GM12801 (cell line): Measurements from ENCODE around the gene ATP1B3.

Experiments used
- TF ChIP-seq, protein P1 (sequence below): IDR thresholded peaks from one replicate; pipeline ENCODE4 v1.5.1; 2011; ENCODE audit warnings: control low read depth; ENCODE audit not compliant: insufficient read length; ENCODE audit errors: extremely low read depth

ATP1B3 gene

DNA sequence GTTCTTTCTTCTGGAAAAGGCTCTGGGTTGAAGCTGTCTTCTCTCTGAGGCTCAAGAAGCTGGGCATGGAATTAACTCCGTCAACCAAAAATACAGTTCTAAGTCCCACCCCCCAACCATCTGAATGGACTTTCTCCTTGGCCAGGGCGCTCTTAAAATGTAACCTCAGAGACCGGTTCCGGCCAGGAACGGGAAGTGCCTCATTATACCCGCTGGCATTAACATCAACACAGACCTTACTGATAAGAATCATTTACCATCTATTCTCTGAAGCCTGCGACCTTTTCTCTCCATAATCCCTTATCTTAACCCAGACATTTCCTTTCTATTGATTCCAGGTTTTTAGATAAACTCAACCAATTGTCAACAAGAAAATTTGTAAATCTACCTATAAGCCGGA lies 64.7 kb downstream of the ATP1B3 start:
- TF ChIP-seq, protein P1, sequence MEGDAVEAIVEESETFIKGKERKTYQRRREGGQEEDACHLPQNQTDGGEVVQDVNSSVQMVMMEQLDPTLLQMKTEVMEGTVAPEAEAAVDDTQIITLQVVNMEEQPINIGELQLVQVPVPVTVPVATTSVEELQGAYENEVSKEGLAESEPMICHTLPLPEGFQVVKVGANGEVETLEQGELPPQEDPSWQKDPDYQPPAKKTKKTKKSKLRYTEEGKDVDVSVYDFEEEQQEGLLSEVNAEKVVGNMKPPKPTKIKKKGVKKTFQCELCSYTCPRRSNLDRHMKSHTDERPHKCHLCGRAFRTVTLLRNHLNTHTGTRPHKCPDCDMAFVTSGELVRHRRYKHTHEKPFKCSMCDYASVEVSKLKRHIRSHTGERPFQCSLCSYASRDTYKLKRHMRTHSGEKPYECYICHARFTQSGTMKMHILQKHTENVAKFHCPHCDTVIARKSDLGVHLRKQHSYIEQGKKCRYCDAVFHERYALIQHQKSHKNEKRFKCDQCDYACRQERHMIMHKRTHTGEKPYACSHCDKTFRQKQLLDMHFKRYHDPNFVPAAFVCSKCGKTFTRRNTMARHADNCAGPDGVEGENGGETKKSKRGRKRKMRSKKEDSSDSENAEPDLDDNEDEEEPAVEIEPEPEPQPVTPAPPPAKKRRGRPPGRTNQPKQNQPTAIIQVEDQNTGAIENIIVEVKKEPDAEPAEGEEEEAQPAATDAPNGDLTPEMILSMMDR, result no peak

DNA sequence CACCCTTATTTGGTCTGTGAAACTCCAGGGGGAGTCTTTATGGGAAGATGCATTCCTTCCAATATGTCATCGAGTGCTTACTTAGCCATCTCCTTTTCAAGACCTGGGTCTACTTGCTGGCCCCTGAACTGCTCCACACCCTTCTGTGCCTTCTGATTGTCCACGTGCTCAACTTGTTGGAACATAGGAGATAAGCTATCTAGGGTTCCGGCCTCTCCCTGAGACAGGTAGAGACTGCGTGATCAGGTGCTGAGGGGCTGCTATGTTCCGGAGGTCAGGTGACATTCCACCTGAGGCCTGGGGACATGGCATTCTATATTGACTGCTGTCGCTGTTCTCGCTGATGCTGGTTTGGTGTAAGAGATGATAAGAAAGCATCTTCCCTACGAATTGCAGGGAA lies 65.6 kb downstream of the ATP1B3 start:
- TF ChIP-seq, protein P1, result no peak

DNA sequence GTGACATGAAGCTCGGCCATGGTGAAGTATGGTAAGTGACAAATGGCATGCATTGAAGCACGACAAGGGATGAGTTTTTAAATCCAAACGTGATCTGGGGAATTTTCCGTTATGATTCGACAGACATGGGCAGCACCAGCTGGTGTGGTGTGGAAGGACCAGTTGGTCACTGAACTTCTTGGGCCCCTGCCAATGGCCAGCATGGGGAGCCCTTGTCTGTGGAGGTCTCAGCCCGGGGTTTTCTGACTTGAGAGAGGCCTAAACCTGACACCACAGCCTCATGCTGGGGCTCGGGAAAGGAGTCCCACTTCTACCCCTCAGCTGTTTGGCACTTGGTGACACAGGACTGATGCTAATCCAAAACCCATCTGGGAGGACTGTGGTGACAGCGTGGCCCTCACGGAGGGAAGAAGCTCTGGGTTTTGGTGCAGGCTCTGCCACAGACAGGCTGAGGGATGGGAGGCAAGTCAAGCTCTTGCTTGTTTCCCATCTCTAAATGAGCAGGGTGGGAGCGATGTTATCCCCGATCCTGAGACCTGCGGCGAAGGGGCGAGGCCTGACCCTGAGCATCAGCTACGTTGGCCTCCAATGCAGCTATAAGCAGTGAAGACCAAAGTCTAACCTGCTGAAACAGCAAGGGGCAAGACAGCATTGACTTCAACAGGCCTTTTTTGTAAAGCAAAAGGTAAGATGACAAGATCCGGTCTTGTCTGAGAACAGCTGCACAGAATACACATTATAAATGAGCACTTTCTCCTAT lies 69.5 kb downstream of the ATP1B3 start:
- TF ChIP-seq, protein P1, result no peak

DNA sequence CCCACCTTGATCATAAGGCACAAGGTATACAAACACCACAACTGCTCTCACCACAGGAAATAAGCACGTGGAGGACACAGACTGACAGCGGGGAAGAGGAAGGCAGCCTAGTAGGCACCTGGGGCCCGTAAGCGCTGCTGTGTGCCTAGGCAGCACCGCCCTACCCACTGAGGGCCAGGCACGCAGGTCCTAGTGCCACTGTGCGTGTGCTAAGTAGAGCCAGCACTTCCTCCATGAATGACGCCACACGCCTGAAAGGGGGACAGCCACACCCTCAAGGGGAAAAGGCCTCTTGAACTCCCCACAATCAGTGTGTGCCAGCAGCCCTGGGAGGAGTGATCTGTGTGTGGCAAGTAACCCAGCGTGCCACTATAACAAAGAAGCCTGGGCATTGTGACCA lies 73.0 kb downstream of the ATP1B3 start:
- TF ChIP-seq, protein P1, result no peak

DNA sequence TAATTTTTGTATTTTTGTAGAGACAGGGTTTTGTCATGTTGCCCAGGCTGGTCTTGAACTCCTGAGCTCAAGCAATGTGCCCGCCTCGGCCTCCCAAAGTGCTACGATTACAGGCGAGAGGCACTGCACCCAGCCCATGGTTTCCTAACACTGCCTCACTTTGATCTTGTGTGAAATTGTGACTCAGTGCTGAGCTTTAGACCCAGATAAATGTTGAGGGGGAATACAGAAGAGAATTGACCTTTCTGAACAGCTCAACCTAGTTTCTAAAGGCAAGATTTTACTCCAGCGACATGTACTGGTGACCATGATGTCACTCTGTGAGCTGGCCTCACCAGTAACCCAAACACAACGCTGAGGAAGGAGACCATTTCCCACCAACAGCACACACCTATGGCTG lies 73.5 kb downstream of the ATP1B3 start:
- TF ChIP-seq, protein P1, result no peak

DNA sequence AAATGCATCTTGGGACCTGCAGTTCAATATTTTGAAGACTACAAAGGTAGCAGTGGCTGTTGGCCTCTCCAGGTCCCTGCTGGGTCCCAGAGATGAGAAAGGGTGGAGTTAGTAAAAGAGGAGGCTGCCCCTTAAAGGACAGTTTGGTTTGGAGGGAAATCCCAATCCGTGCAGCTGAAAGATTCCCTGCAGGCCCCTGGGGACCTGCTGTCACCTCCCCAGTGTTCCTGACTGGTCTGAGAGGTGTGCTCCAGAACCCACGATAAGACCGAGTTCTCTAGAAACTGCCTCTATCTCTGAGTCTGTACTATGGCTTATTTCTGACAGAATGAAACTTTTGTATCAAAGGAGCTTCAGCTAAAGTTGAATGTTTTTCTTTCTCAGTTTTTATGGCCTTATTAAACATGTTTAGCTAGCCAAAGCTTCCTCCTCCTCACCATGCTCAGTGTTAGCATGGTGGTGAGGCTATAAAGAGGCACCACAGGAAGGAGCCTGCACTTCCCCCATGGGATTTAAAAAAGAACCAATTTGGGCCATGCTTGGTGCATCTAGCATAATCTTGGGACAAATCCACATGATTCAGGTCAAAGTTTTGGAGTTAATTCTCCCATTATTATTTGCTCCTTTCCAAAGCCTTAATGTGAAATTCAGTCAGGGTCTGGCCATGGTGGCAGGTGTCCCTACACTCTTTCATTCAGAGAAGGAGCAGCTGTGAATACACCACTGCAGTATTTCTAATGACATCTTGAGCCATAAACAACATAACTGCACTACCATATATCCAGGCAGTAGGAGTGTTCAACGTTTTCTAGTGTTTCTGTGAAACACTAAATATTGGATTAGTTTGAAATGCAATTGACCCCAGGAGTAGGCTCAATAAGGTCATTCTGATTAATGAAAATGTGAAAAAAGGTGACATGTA lies 74.4 kb downstream of the ATP1B3 start:
- TF ChIP-seq, protein P1, result no peak

DNA sequence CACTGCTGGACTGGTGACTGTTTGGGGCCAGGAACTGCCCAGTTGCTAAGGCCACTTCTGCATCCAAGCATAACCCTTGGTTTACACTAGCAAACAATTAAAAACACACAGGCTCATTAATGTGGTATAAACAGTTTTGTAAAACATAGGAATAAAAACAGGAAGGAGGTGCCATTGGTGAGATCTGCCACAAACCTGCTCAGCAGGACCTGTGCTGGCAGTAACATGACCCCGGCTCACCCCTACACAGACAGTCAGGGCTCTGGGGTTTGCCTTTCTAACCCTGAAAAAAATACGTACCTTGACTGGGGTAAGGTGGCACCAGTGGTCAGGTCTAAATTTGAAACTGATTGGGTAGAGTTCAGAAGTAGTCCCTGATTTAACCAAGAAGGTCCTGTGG lies 76.2 kb downstream of the ATP1B3 start:
- TF ChIP-seq, protein P1, result no peak
